ENCODE measurements around the gene SEMA6A.

The SEMA6A gene

GRCh38 chr5:116402235-116402634 is 172.4 kb downstream of the SEMA6A start:
- no peaks in the 10 kb centered on the region for H3K27me3 ChIP-seq (ENCODE audit: insufficient read depth, low read depth)
- no peak overlapping the region for H3K27ac ChIP-seq
- H3K79me2 ChIP-seq (ENCODE audit: insufficient read depth, low read depth) = no peaks in the 10 kb centered on the region
- no peak overlapping the region for H3K4me2 ChIP-seq
- H3K9ac ChIP-seq = no peak overlapping the region
- H3K4me1 ChIP-seq (ENCODE audit: low read depth, poor library complexity, severe bottlenecking) = peaks cover 8% of the 10 kb centered on the region
- no peak overlapping the region for H2AFZ ChIP-seq (ENCODE audit: low read depth)
- no peaks in the 10 kb centered on the region for H3K36me3 ChIP-seq (ENCODE audit: insufficient read depth)
- TF ChIP-seq CTCF (conservative IDR thresholded peaks at IDR 0.05; ENCODE audit: low read depth, low read length) = no peak
- no peaks in the 10 kb centered on the region for H4K20me1 ChIP-seq (ENCODE audit: insufficient read depth)
- no peak overlapping the region for H3K4me3 ChIP-seq (IDR thresholded peaks at IDR 0.05; ENCODE audit: insufficient read depth, low read depth, low read length)

DNA sequence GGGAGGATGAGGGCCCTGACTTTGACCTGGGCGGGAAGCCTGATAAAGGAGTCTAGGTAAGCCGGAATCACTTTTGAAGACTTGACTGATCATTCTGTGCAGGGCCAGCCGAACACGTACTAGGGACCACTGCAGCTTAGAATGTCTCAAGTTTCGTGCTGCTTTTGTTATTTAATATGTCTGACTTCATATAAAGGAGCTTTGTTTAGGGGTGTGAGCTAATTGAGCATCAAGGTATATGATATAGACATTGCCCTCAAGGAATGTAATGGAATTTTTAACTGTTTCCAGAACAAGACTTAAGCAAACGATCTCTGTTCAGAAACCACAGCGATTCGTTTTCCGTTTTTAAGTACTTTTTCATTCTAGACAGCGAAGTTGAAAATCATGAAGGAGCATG is 173.0 kb downstream of the SEMA6A start:
- Histone ChIP-seq H3K4me3 (IDR thresholded peaks at IDR 0.05; ENCODE audit: insufficient read depth, low read depth, low read length) (no peak overlapping the region), H3K27me3 (ENCODE audit: insufficient read depth, low read depth) (no peaks in the 10 kb centered on the region), H4K20me1 (ENCODE audit: insufficient read depth) (no peaks in the 10 kb centered on the region)

DNA sequence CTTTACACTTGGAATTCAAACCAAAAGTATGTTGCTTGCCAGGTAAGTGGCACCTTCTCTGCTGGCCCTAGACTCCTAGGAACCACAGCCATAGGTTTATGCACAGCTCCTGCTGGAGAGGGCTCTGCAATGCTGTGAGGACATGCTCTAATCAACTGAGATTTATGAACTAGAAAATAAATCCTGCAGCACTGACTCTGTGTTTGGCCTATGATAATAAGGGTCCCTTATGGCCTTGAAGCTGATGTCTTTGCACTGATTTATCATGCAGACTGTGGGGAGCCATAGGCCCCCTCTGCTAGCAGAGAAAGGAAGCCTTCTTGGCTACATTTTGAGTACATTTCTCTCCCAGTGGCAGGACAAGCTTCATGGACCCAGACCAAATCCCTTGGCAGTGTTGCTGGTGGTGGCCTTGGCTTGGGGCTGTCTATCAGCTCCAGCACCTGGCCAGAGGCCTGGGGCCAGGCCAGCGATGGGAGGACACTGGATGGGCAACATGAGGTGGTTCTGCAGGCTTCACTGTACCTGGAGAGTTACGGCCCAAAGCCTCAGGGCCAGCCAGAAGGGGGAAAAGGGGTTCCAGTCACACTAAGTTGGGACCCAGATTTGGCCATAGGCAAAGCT is 178.0 kb downstream of the SEMA6A start:
- no peak for TF ChIP-seq CTCF (conservative IDR thresholded peaks at IDR 0.05; ENCODE audit: low read depth, low read length)
- Histone ChIP-seq H3K4me3 (IDR thresholded peaks at IDR 0.05; ENCODE audit: insufficient read depth, low read depth, low read length) (no peak overlapping the region), H3K79me2 (ENCODE audit: insufficient read depth, low read depth) (no peaks in the 10 kb centered on the region), H3K4me2 (no peak overlapping the region), H3K27ac (no peak overlapping the region), H4K20me1 (ENCODE audit: insufficient read depth) (no peaks in the 10 kb centered on the region), H3K9ac (no peak overlapping the region), H3K36me3 (ENCODE audit: insufficient read depth) (no peaks in the 10 kb centered on the region), H2AFZ (ENCODE audit: low read depth) (no peak overlapping the region), H3K27me3 (ENCODE audit: insufficient read depth, low read depth) (no peaks in the 10 kb centered on the region), H3K4me1 (ENCODE audit: low read depth, poor library complexity, severe bottlenecking) (no peaks in the 10 kb centered on the region)

More for the DNA sequence above, 173.0 kb downstream of the SEMA6A start:
- TF ChIP-seq CTCF (conservative IDR thresholded peaks at IDR 0.05; ENCODE audit: low read depth, low read length) = no peak
- H3K36me3 ChIP-seq (ENCODE audit: insufficient read depth) = no peaks in the 10 kb centered on the region
- no peak overlapping the region for H2AFZ ChIP-seq (ENCODE audit: low read depth)
- peaks cover 6% of the 10 kb centered on the region for H3K4me1 ChIP-seq (ENCODE audit: low read depth, poor library complexity, severe bottlenecking)
- H3K27ac ChIP-seq = no peak overlapping the region
- no peaks in the 10 kb centered on the region for H3K79me2 ChIP-seq (ENCODE audit: insufficient read depth, low read depth)
- no peak overlapping the region for H3K4me2 ChIP-seq
- H3K9ac ChIP-seq = no peak overlapping the region

- no peak overlapping the region for H3K27ac ChIP-seq
- H3K36me3 ChIP-seq (ENCODE audit: insufficient read depth) = no peaks in the 10 kb centered on the region
These were observed 178.9 kb downstream of the SEMA6A start for GRCh38 chr5:116395631-116396203.

More at GRCh38 chr5:116395631-116396203, 178.9 kb downstream of the SEMA6A start:
- no peaks in the 10 kb centered on the region for H3K4me1 ChIP-seq (ENCODE audit: low read depth, poor library complexity, severe bottlenecking)
- H3K4me2 ChIP-seq = no peak overlapping the region
- no peaks in the 10 kb centered on the region for H4K20me1 ChIP-seq (ENCODE audit: insufficient read depth)
- H3K79me2 ChIP-seq (ENCODE audit: insufficient read depth, low read depth) = no peaks in the 10 kb centered on the region
- no peak overlapping the region for H3K9ac ChIP-seq
- H2AFZ ChIP-seq (ENCODE audit: low read depth) = no peak overlapping the region
- H3K4me3 ChIP-seq (IDR thresholded peaks at IDR 0.05; ENCODE audit: insufficient read depth, low read depth, low read length) = no peak overlapping the region
- no peaks in the 10 kb centered on the region for H3K27me3 ChIP-seq (ENCODE audit: insufficient read depth, low read depth)
- no peak for TF ChIP-seq CTCF (conservative IDR thresholded peaks at IDR 0.05; ENCODE audit: low read depth, low read length)

All from KMS-11 (cell line).